RWPE1 (cell line): ENCODE measurements around the gene ECM2.

Source experiments
- CTCF ChIA-PET: fragments of 350-600 bp; sonication (Branson Sonifier 250); formaldehyde crosslinking; extraction: SDS; loops from one replicate; lab custom pipeline; 2021; lab: Yijun Ruan, JAX
- POLR2A ChIA-PET: fragments of 400-600 bp; formaldehyde crosslinking; extraction: SDS; loops from one replicate; lab custom pipeline; 2020; ENCODE audit warnings: antibody characterized with exemption; ENCODE audit not compliant: low non-redundant PET; lab: Yijun Ruan, JAX
- DNase-seq: peaks from one replicate; pipeline ENCODE4 v3.0.0; 2012; ENCODE audit warnings: low spot score
- H3K27ac ChIP-seq: fragments of 450-650 bp; 2 replicates; pipeline ENCODE4 v1.5.1; 2017
- TF ChIP-seq, protein P1 (sequence below): fragments of 450-650 bp; conservative IDR thresholded peaks from 2 replicates; pipeline ENCODE4 v1.5.1; 2017; ENCODE audit warnings: low read depth, mild to moderate bottlenecking

The ECM2 gene

DNA sequence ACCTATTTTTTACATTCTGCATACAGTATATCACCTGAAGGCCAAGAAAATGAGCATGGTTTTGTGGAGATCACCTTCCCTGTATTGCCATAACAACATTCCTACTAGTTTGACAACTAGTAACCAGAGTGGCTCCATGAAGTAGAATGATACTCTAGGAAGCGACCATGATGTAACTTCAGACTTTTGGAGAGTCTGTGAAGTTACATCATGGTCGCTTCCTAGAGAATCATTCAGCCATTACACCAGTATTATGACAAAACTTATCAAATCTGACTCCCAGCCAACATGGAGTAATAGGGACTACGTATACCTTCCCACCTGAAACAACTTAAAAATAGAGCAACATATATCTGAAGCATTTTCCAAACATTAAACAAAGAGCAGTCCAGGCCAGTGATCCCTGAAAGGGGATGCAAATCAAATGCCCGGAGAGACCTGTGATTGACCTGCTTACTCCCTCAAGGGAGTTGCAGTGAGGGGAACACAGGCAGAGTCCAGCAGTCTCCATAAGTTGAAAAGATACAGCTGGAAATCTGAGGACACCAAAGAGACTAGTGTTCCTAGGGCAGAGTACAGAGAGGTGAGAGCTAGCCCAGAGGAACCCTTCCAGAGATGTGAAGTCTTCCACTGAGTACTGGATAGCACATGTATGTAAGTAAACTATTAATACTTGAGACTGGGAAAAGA is 7.8 kb downstream of the ECM2 start:
- POLR2A ChIA-PET: no interaction called here
- TF ChIP-seq, protein P1, sequence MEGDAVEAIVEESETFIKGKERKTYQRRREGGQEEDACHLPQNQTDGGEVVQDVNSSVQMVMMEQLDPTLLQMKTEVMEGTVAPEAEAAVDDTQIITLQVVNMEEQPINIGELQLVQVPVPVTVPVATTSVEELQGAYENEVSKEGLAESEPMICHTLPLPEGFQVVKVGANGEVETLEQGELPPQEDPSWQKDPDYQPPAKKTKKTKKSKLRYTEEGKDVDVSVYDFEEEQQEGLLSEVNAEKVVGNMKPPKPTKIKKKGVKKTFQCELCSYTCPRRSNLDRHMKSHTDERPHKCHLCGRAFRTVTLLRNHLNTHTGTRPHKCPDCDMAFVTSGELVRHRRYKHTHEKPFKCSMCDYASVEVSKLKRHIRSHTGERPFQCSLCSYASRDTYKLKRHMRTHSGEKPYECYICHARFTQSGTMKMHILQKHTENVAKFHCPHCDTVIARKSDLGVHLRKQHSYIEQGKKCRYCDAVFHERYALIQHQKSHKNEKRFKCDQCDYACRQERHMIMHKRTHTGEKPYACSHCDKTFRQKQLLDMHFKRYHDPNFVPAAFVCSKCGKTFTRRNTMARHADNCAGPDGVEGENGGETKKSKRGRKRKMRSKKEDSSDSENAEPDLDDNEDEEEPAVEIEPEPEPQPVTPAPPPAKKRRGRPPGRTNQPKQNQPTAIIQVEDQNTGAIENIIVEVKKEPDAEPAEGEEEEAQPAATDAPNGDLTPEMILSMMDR: no peak
- DNase-seq: no peak
- H3K27ac ChIP-seq: no peak overlapping the region
- CTCF ChIA-PET: no interaction called here

DNA sequence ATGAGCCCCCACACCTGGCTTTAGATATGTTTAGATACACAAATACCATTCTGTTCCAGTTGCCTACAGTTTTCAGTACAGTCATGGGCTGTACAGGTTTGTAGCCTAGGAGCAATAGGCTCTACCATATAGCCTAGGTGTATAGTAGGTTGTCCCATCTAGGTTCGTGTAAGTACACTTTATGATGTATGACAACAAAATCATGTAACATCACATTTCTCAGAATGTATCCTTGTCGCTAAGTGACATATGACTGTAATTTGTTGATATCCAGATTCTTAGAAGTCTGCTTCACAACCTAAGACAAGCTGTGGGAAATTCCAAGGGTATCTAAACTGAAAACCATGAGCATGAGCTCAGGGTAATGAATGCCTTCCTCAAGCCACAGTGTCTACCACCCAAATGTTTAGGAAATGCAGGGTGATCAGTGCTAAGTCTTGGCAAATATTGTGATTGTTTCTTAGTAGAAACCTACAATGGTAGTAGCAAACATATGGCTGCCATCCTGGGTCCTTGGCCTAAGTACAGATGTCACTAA is 8.4 kb downstream of the ECM2 start:
- TF ChIP-seq, protein P1: no peak
- DNase-seq: no peak
- POLR2A ChIA-PET: no interaction called here

DNA sequence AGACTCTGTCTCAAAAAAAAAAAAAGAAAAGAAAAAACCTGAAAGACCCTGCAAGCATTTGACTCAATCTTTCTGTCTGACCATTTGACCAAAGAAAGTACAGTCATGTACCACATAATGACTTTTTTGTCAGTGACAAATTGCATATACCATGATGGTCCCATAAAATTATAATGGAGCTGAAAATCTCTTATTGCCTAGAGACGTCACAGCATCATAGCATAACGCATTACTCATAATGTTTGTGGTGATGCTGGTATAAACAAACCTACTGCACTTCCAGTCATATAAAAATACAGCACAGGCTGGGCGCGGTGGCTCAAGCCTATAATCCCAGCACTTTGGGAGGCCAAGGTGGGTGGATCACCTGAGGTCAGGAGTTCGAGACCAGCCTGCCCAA is 10.5 kb downstream of the ECM2 start:
- POLR2A ChIA-PET: interaction anchor here (0.7 kb wide), 1 partner anchor 17 kb away, joined by 6 read pairs; no protein-coding TSS in a partner anchor
- CTCF ChIA-PET: interaction anchor here (0.7 kb wide), 1 partner anchor 48 kb away, joined by 3 read pairs; no protein-coding TSS in a partner anchor
- DNase-seq: no peak
- TF ChIP-seq, protein P1: no peak
- H3K27ac ChIP-seq: no peak overlapping the region

More for the DNA sequence above, 8.4 kb downstream of the ECM2 start:
- no peak overlapping the region for H3K27ac ChIP-seq
- CTCF ChIA-PET: interaction anchor here (1.2 kb wide), 1 partner anchor 10 kb away, joined by 3 read pairs; no protein-coding TSS in a partner anchor

DNA sequence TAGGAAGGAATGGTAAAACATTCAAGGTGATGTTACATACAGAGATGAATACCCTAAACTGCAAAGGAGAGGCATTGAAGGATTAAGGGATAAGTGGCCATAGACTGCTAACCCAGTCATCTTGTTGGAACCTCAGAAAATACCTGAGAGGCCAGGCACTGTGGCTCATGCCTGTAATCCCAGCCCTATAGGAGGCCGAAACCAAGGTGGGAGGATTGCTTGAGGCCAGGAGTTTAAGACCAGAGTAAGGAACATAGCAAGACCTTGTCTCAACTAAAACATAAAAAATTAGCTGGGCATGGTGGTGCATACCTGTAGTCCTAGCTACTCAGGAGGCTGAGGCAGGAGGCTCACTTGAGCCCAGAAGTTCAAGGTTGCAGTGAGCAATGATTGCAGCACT is 10.9 kb downstream of the ECM2 start:
- H3K27ac ChIP-seq: no peak overlapping the region
- ChIA-PET POLR2A (no interaction called here), CTCF (interaction anchor here (0.7 kb wide), 1 partner anchor 48 kb away, joined by 3 read pairs; no protein-coding TSS in a partner anchor)
- TF ChIP-seq, protein P1: no peak
- DNase-seq: no peak

DNA sequence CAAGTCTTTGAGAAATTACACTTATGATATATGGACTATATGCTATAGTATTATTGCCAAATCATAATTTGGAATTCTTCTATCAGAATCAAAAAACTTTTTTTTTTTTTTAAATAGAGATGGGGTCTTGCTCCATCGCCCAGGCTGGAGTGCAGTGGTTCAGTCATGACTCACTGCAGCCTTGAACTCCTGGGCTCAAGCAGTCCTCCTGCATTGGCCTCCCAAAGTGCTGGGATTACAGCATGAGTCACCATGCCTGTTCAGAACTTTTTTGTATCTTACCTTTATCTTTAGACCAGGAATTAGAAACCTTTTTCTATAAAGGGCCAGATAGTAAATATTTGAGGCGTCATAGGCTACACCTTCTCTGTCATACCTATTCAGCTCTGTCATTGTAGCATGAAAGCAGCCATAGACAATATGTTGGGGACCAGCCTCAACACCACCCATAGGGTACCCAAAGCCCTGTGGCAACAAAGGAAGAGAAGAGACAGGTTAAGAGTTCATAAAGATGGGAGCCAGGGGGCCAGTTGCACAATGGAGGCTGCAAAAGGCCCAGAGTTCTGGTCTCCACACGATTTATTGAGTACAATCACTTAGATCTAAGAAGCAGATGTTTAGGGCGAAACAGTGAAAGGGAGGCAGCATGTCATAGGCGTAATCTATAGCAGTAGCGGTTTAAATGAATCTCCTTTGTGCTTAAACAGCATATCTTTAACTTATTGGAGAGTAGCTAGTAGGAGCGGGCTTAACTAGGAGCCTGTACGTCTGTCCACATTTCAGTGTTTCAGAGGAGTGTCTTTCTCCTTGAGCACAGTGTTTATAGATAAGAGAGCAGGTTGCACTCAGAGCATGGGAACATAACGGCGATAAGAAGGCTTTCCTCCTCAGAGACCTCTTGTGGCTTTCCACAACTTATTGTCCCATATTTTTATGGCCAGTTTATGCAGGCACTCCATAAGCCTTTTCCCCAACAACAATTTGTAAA is 12.5 kb downstream of the ECM2 start:
- ChIA-PET CTCF (no interaction called here), POLR2A (no interaction called here)
- TF ChIP-seq, protein P1: no peak
- H3K27ac ChIP-seq: no peak overlapping the region
- DNase-seq: no peak

DNA sequence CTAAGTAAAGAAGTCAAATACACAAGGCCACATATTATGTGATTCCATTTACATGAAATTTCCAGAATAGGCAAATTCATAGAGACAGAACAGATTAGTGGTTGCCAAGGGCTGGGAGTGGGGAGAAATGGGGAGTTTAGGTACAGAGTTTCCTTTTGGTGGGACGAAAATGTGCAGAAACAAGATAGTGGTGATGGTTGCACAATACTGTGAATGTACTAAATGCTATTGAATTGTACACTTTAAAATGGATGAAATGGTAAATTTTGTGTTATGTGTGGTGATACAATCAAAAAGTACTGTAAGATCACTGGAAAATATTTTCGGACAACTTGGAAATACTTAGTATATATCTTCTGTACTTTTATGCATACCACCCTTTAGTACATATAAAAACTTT is 15.0 kb downstream of the ECM2 start:
- no peak overlapping the region for H3K27ac ChIP-seq
- TF ChIP-seq, protein P1: no peak
- CTCF ChIA-PET: interaction anchor here (1.0 kb wide), 1 partner anchor 19 kb away, joined by 3 read pairs; no protein-coding TSS in a partner anchor
- POLR2A ChIA-PET: no interaction called here
- DNase-seq: no peak
